ENCODE measurements around the gene FAM163B. TPM values are rescaled to one million over a fixed set of nuclear protein-coding genes. Genes with fewer than 3 reads are reported as not detected.
A peak's percentile ranks its signal among the peaks of the same experiment; 100 is the strongest.
"Not testable (repeated sequence)": the region's sequence is repeated elsewhere in the genome, so short reads cannot be mapped to it uniquely, and the experiment has no call there.

The FAM163B gene
- total RNA-seq, 2 experiments from 2014 or later, result not detected

GRCh38 chr9:133626008-133626407 is 16.8 kb upstream of the FAM163B start:
- H3K9me3 Mint-ChIP-seq, result peaks cover 13% of the 10 kb centered on the region
- H3K4me1 Mint-ChIP-seq (ENCODE audit: low read depth), result peaks cover 19% of the 10 kb centered on the region
- H3K36me3 Mint-ChIP-seq (ENCODE audit: low read depth); intact Hi-C loops (cut with micrococcal nuclease); DNase-seq; H3K27me3 Mint-ChIP-seq (ENCODE audit: low read depth); CTCF ChIA-PET; H3K4me3 Mint-ChIP-seq; H3K27ac Mint-ChIP-seq: not testable (repeated sequence)

- intact Hi-C loops (cut with micrococcal nuclease), result no loop called here
- H3K36me3 Mint-ChIP-seq (ENCODE audit: low read depth), result no peaks in the 10 kb centered on the region
- no peak overlapping the region for H3K27ac Mint-ChIP-seq
- CTCF ChIA-PET, result no interaction called here
- no peak for DNase-seq
- H3K4me1 Mint-ChIP-seq (ENCODE audit: low read depth), result peaks cover 33% of the 10 kb centered on the region
- H3K4me3 Mint-ChIP-seq, result no peak overlapping the region
- peaks cover 13% of the 10 kb centered on the region for H3K9me3 Mint-ChIP-seq
- no peaks in the 10 kb centered on the region for H3K27me3 Mint-ChIP-seq (ENCODE audit: low read depth)
Measured at GRCh38 chr9:133622555-133622954, 13.4 kb upstream of the FAM163B start.

GRCh38 chr9:133621725-133622267 is 12.6 kb upstream of the FAM163B start:
- intact Hi-C loops (cut with micrococcal nuclease), result loop anchor here (2.0 kb wide), 1 partner anchor 55 kb away; no protein-coding TSS in a partner anchor
- H3K27me3 Mint-ChIP-seq (ENCODE audit: low read depth), result no peaks in the 10 kb centered on the region
- CTCF ChIA-PET, result no interaction called here
- H3K9me3 Mint-ChIP-seq, result peaks cover 10% of the 10 kb centered on the region
- no peak overlapping the region for H3K27ac Mint-ChIP-seq
- no peak overlapping the region for H3K4me3 Mint-ChIP-seq
- DNase-seq, result no peak
- H3K4me1 Mint-ChIP-seq (ENCODE audit: low read depth), result peaks cover 33% of the 10 kb centered on the region
- H3K36me3 Mint-ChIP-seq (ENCODE audit: low read depth), result no peaks in the 10 kb centered on the region

- CTCF ChIA-PET, result interaction anchor here (0.7 to 1.2 kb wide), 3 partner anchors 32 to 200 kb away, joined by 3 to 4 read pairs (median 4); partner anchors contain the start of gene SARDH
- intact Hi-C loops (cut with micrococcal nuclease), result loop anchor here (2.0 kb wide), 1 partner anchor 57 kb away; no protein-coding TSS in a partner anchor
- H3K36me3 Mint-ChIP-seq (ENCODE audit: low read depth), result no peaks in the 10 kb centered on the region
- H3K27me3 Mint-ChIP-seq (ENCODE audit: low read depth), result no peaks in the 10 kb centered on the region
- no peaks in the 10 kb centered on the region for H3K9me3 Mint-ChIP-seq
- H3K4me3 Mint-ChIP-seq, result no peak overlapping the region
- H3K4me1 Mint-ChIP-seq (ENCODE audit: low read depth), result peaks cover 33% of the 10 kb centered on the region
- peak; percentile 81 for DNase-seq
- H3K27ac Mint-ChIP-seq, result no peak overlapping the region
Measured at GRCh38 chr9:133619791-133620190, 10.6 kb upstream of the FAM163B start.

- DNase-seq, result no peak
- CTCF ChIA-PET, result interaction anchor here (1.2 kb wide), 1 partner anchor 120 kb away, joined by 3 read pairs; the partner anchor contains the start of gene SARDH
- H3K9me3 Mint-ChIP-seq, result no peaks in the 10 kb centered on the region
- no peak overlapping the region for H3K4me3 Mint-ChIP-seq
- H3K36me3 Mint-ChIP-seq (ENCODE audit: low read depth), result no peaks in the 10 kb centered on the region
- intact Hi-C loops (cut with micrococcal nuclease), result no loop called here
- no peak overlapping the region for H3K27ac Mint-ChIP-seq
- peaks cover 33% of the 10 kb centered on the region for H3K4me1 Mint-ChIP-seq (ENCODE audit: low read depth)
- H3K27me3 Mint-ChIP-seq (ENCODE audit: low read depth), result no peaks in the 10 kb centered on the region
Measured at GRCh38 chr9:133618726-133619125, 9.5 kb upstream of the FAM163B start.

- intact Hi-C loops (cut with micrococcal nuclease), result no loop called here
- Mint-ChIP-seq H3K4me1 (ENCODE audit: low read depth) (peaks cover 21% of the 10 kb centered on the region), H3K27me3 (ENCODE audit: low read depth) (no peaks in the 10 kb centered on the region), H3K4me3 (no peak overlapping the region), H3K27ac (no peak overlapping the region), H3K36me3 (ENCODE audit: low read depth) (no peaks in the 10 kb centered on the region), H3K9me3 (no peaks in the 10 kb centered on the region)
- DNase-seq, result no peak
- CTCF ChIA-PET, result interaction anchor here (0.8 kb wide), 1 partner anchor 18 kb away, joined by 3 read pairs; no protein-coding TSS in a partner anchor
Measured at GRCh38 chr9:133616643-133617405, 7.6 kb upstream of the FAM163B start.

- Mint-ChIP-seq H3K27ac (no peak overlapping the region), H3K4me1 (ENCODE audit: low read depth) (peaks cover 11% of the 10 kb centered on the region), H3K9me3 (no peaks in the 10 kb centered on the region), H3K4me3 (no peak overlapping the region), H3K27me3 (ENCODE audit: low read depth) (peaks cover 4% of the 10 kb centered on the region), H3K36me3 (ENCODE audit: low read depth) (no peaks in the 10 kb centered on the region)
- intact Hi-C loops (cut with micrococcal nuclease), result no loop called here
- CTCF ChIA-PET, result no interaction called here
- no peak for DNase-seq
Measured at GRCh38 chr9:133615606-133616188, 6.5 kb upstream of the FAM163B start.

- H3K27me3 Mint-ChIP-seq (ENCODE audit: low read depth), result peaks cover 9% of the 10 kb centered on the region
Measured at GRCh38 chr9:133615186-133615585, 6.0 kb upstream of the FAM163B start.

GRCh38 chr9:133614678-133615077 is 5.5 kb upstream of the FAM163B start:
- H3K27ac Mint-ChIP-seq, result no peak overlapping the region
- H3K4me1 Mint-ChIP-seq (ENCODE audit: low read depth), result peaks cover 3% of the 10 kb centered on the region
- DNase-seq, result no peak
- no peaks in the 10 kb centered on the region for H3K36me3 Mint-ChIP-seq (ENCODE audit: low read depth)
- H3K4me3 Mint-ChIP-seq, result no peak overlapping the region
- CTCF ChIA-PET, result no interaction called here
- H3K9me3 Mint-ChIP-seq, result no peaks in the 10 kb centered on the region
- H3K27me3 Mint-ChIP-seq (ENCODE audit: low read depth), result peaks cover 12% of the 10 kb centered on the region
- intact Hi-C loops (cut with micrococcal nuclease), result no loop called here

More at GRCh38 chr9:133615186-133615585, 6.0 kb upstream of the FAM163B start:
- no peak for DNase-seq
- Mint-ChIP-seq H3K9me3 (no peaks in the 10 kb centered on the region), H3K4me3 (no peak overlapping the region), H3K4me1 (ENCODE audit: low read depth) (peaks cover 8% of the 10 kb centered on the region), H3K36me3 (ENCODE audit: low read depth) (no peaks in the 10 kb centered on the region), H3K27ac (no peak overlapping the region)
- CTCF ChIA-PET, result no interaction called here
- intact Hi-C loops (cut with micrococcal nuclease), result no loop called here

- peaks cover 15% of the 10 kb centered on the region for H3K27me3 Mint-ChIP-seq (ENCODE audit: low read depth)
- intact Hi-C loops (cut with micrococcal nuclease), result no loop called here
Measured at GRCh38 chr9:133614056-133614455, 4.9 kb upstream of the FAM163B start.

GRCh38 chr9:133613432-133613831 is 4.2 kb upstream of the FAM163B start:
- CTCF ChIA-PET, result no interaction called here
- Mint-ChIP-seq H3K36me3 (ENCODE audit: low read depth) (no peaks in the 10 kb centered on the region), H3K4me1 (ENCODE audit: low read depth) (no peaks in the 10 kb centered on the region), H3K9me3 (no peaks in the 10 kb centered on the region), H3K27ac (no peak overlapping the region), H3K4me3 (no peak overlapping the region), H3K27me3 (ENCODE audit: low read depth) (peaks cover 16% of the 10 kb centered on the region)
- intact Hi-C loops (cut with micrococcal nuclease), result no loop called here
- no peak for DNase-seq

More at GRCh38 chr9:133614056-133614455, 4.9 kb upstream of the FAM163B start:
- Mint-ChIP-seq H3K36me3 (ENCODE audit: low read depth) (no peaks in the 10 kb centered on the region), H3K4me3 (no peak overlapping the region), H3K9me3 (no peaks in the 10 kb centered on the region), H3K4me1 (ENCODE audit: low read depth) (no peaks in the 10 kb centered on the region), H3K27ac (no peak overlapping the region)
- no peak for DNase-seq
- CTCF ChIA-PET, result no interaction called here

GRCh38 chr9:133612816-133613215 is 3.6 kb upstream of the FAM163B start:
- Mint-ChIP-seq H3K36me3 (ENCODE audit: low read depth) (no peaks in the 10 kb centered on the region), H3K27me3 (ENCODE audit: low read depth) (peaks cover 22% of the 10 kb centered on the region), H3K27ac (no peak overlapping the region), H3K4me3 (no peak overlapping the region), H3K4me1 (ENCODE audit: low read depth) (no peaks in the 10 kb centered on the region), H3K9me3 (no peaks in the 10 kb centered on the region)
- CTCF ChIA-PET, result no interaction called here
- no peak for DNase-seq
- intact Hi-C loops (cut with micrococcal nuclease), result no loop called here

Measured in activated naive CD4-positive, alpha-beta T cell treated with anti-CD3 and anti-CD28 coated beads for 36 hours (primary cell).